Measurements from ENCODE around the gene SLC23A2.
"Not testable (repeated sequence)": the region's sequence is repeated elsewhere in the genome, so short reads cannot be mapped to it uniquely, and the experiment has no call there.

SLC23A2 gene

GRCh38 chr20:5008759-5009158, 7.4 kb upstream of the SLC23A2 start:
- H2BK5ac ChIP-seq (ENCODE audit: low read length) = no peak overlapping the region
- H3K27ac ChIP-seq (replicated peaks; ENCODE audit: low read length) = no peak overlapping the region
- no peak overlapping the region for H2BK15ac ChIP-seq (ENCODE audit: low read length)
- H3K4me1 ChIP-seq (ENCODE audit: control insufficient read depth in 2 of 2, insufficient read depth in 1 of 2, low read depth in 1 of 2, low read length in 2 of 2) = no peaks in the 10 kb centered on the region
- H3K23ac ChIP-seq (ENCODE audit: low read depth, low read length, poor library complexity) = no peak overlapping the region
- no peak overlapping the region for H3K4me3 ChIP-seq (ENCODE audit: low read length in 2 of 2)
- H3K9me3 ChIP-seq (replicated peaks in 1 of 2; ENCODE audit: control insufficient read depth in 2 of 2, insufficient read depth in 1 of 2, low read depth in 1 of 2, low read length in 2 of 2) = no peaks in the 10 kb centered on the region
- H3K36me3 ChIP-seq (replicated peaks in 1 of 2; ENCODE audit: control insufficient read depth in 2 of 2, insufficient read depth in 2 of 2, low read length in 2 of 2) = no peaks in the 10 kb centered on the region
- H4K91ac ChIP-seq (ENCODE audit: low read depth, low read length, poor library complexity) = no peak overlapping the region
- no CpG with 5 or more reads among the region's 5 CpGs for WGBS, 2 donors (ENCODE audit: extremely low coverage in 2 of 2, insufficient read length in 2 of 2, insufficient replicate concordance in 1 of 2)
- DNase-seq (ENCODE audit: low spot score) = no peak
- H3K9ac ChIP-seq (ENCODE audit: low read depth, low read length, poor library complexity) = no peak overlapping the region
- H4K8ac ChIP-seq (ENCODE audit: low read depth, low read length) = no peak overlapping the region
- no peak overlapping the region for H2BK12ac ChIP-seq (ENCODE audit: low read length)
- no peak overlapping the region for H3K4ac ChIP-seq (ENCODE audit: low read length)
- no peak overlapping the region for H3K18ac ChIP-seq (ENCODE audit: low read length)
- no peak overlapping the region for H3K14ac ChIP-seq (ENCODE audit: low read length)
- H3K4me2 ChIP-seq (ENCODE audit: insufficient read depth, low read length, poor library complexity, severe bottlenecking) = no peak overlapping the region
- no peaks in the 10 kb centered on the region for H3K27me3 ChIP-seq (ENCODE audit: control insufficient read depth in 3 of 3, insufficient read depth in 3 of 3, low read depth in 1 of 3, low read length in 3 of 3)
- H2AFZ ChIP-seq (ENCODE audit: low read length) = no peak overlapping the region
- no peaks in the 10 kb centered on the region for H3K79me1 ChIP-seq (ENCODE audit: low read depth, low read length)
- H2BK120ac ChIP-seq (ENCODE audit: low read depth, low read length) = no peak overlapping the region
- no peak overlapping the region for H2AK5ac ChIP-seq (ENCODE audit: low read depth, low read length)

GRCh38 chr20:5005326-5005725, 4.0 kb upstream of the SLC23A2 start:
- Histone ChIP-seq H3K9ac (ENCODE audit: low read depth, low read length, poor library complexity) (no peak overlapping the region), H3K23ac (ENCODE audit: low read depth, low read length, poor library complexity) (no peak overlapping the region), H3K9me3 (replicated peaks in 1 of 2; ENCODE audit: control insufficient read depth in 2 of 2, insufficient read depth in 1 of 2, low read depth in 1 of 2, low read length in 2 of 2) (no peaks in the 10 kb centered on the region), H3K4me1 (ENCODE audit: control insufficient read depth in 2 of 2, insufficient read depth in 1 of 2, low read depth in 1 of 2, low read length in 2 of 2) (peaks cover 4 to 7% of the 10 kb centered on the region in 2 donors), H3K79me1 (ENCODE audit: low read depth, low read length) (peaks cover 1% of the 10 kb centered on the region), H2AFZ (ENCODE audit: low read length) (no peak overlapping the region), H3K27ac (replicated peaks; ENCODE audit: low read length) (no peak overlapping the region), H2BK15ac (ENCODE audit: low read length) (no peak overlapping the region), H3K4me2 (ENCODE audit: insufficient read depth, low read length, poor library complexity, severe bottlenecking) (no peak overlapping the region), H3K4ac (ENCODE audit: low read length) (no peak overlapping the region), H3K14ac (ENCODE audit: low read length) (no peak overlapping the region), H3K27me3 (ENCODE audit: control insufficient read depth in 3 of 3, insufficient read depth in 3 of 3, low read depth in 1 of 3, low read length in 3 of 3) (peaks cover 0 to 12% (median 0%) of the 10 kb centered on the region in 3 experiments), H3K18ac (ENCODE audit: low read length) (no peak overlapping the region), H2BK12ac (ENCODE audit: low read length) (no peak overlapping the region), H2BK120ac (ENCODE audit: low read depth, low read length) (no peak overlapping the region), H4K8ac (ENCODE audit: low read depth, low read length) (no peak overlapping the region), H3K36me3 (replicated peaks in 1 of 2; ENCODE audit: control insufficient read depth in 2 of 2, insufficient read depth in 2 of 2, low read length in 2 of 2) (no peaks in the 10 kb centered on the region), H4K91ac (ENCODE audit: low read depth, low read length, poor library complexity) (no peak overlapping the region), H2BK5ac (ENCODE audit: low read length) (no peak overlapping the region), H2AK5ac (ENCODE audit: low read depth, low read length) (no peak overlapping the region), H3K4me3 (ENCODE audit: low read length in 2 of 2) (no peak overlapping the region)
- WGBS, 2 donors (ENCODE audit: extremely low coverage in 2 of 2, insufficient read length in 2 of 2, insufficient replicate concordance in 1 of 2) = no CpG with 5 or more reads among the region's 4 CpGs
- no peak for DNase-seq (ENCODE audit: low spot score)

GRCh38 chr20:5004825-5005224, 3.5 kb upstream of the SLC23A2 start:
- H4K91ac ChIP-seq (ENCODE audit: low read depth, low read length, poor library complexity); H3K18ac ChIP-seq (ENCODE audit: low read length); H2BK12ac ChIP-seq (ENCODE audit: low read length); H2BK5ac ChIP-seq (ENCODE audit: low read length); H2AFZ ChIP-seq (ENCODE audit: low read length); H2AK5ac ChIP-seq (ENCODE audit: low read depth, low read length); H2BK120ac ChIP-seq (ENCODE audit: low read depth, low read length); H3K27ac ChIP-seq (replicated peaks; ENCODE audit: low read length); H3K79me1 ChIP-seq (ENCODE audit: low read depth, low read length); H3K4me2 ChIP-seq (ENCODE audit: insufficient read depth, low read length, poor library complexity, severe bottlenecking); H3K9ac ChIP-seq (ENCODE audit: low read depth, low read length, poor library complexity); H2BK15ac ChIP-seq (ENCODE audit: low read length); DNase-seq (ENCODE audit: low spot score); H4K8ac ChIP-seq (ENCODE audit: low read depth, low read length); H3K23ac ChIP-seq (ENCODE audit: low read depth, low read length, poor library complexity); H3K14ac ChIP-seq (ENCODE audit: low read length); H3K4me3 ChIP-seq (ENCODE audit: low read length in 2 of 2); H3K4me1 ChIP-seq (ENCODE audit: control insufficient read depth in 2 of 2, insufficient read depth in 1 of 2, low read depth in 1 of 2, low read length in 2 of 2); H3K4ac ChIP-seq (ENCODE audit: low read length); H3K9me3 ChIP-seq (replicated peaks in 1 of 2; ENCODE audit: control insufficient read depth in 2 of 2, insufficient read depth in 1 of 2, low read depth in 1 of 2, low read length in 2 of 2); H3K36me3 ChIP-seq (replicated peaks in 1 of 2; ENCODE audit: control insufficient read depth in 2 of 2, insufficient read depth in 2 of 2, low read length in 2 of 2): not testable (repeated sequence)
- no CpG with 5 or more reads among the region's 8 CpGs for WGBS, 2 donors (ENCODE audit: extremely low coverage in 2 of 2, insufficient read length in 2 of 2, insufficient replicate concordance in 1 of 2)
- H3K27me3 ChIP-seq (ENCODE audit: control insufficient read depth in 3 of 3, insufficient read depth in 3 of 3, low read depth in 1 of 3, low read length in 3 of 3) = peaks cover 0 to 15% (median 0%) of the 10 kb centered on the region in 3 experiments

- Histone ChIP-seq H2AK5ac (ENCODE audit: low read depth, low read length) (no peak overlapping the region), H3K9ac (ENCODE audit: low read depth, low read length, poor library complexity) (no peak overlapping the region), H3K27me3 (ENCODE audit: control insufficient read depth in 3 of 3, insufficient read depth in 3 of 3, low read depth in 1 of 3, low read length in 3 of 3) (peaks cover 0 to 16% (median 0%) of the 10 kb centered on the region in 3 experiments), H3K14ac (ENCODE audit: low read length) (no peak overlapping the region), H3K4me1 (ENCODE audit: control insufficient read depth in 2 of 2, insufficient read depth in 1 of 2, low read depth in 1 of 2, low read length in 2 of 2) (peaks cover 7 to 10% of the 10 kb centered on the region in 2 donors), H2BK12ac (ENCODE audit: low read length) (no peak overlapping the region), H3K36me3 (replicated peaks in 1 of 2; ENCODE audit: control insufficient read depth in 2 of 2, insufficient read depth in 2 of 2, low read length in 2 of 2) (no peaks in the 10 kb centered on the region), H2BK5ac (ENCODE audit: low read length) (no peak overlapping the region), H2AFZ (ENCODE audit: low read length) (no peak overlapping the region), H4K8ac (ENCODE audit: low read depth, low read length) (no peak overlapping the region), H3K23ac (ENCODE audit: low read depth, low read length, poor library complexity) (no peak overlapping the region), H3K9me3 (replicated peaks in 1 of 2; ENCODE audit: control insufficient read depth in 2 of 2, insufficient read depth in 1 of 2, low read depth in 1 of 2, low read length in 2 of 2) (no peaks in the 10 kb centered on the region), H3K18ac (ENCODE audit: low read length) (no peak overlapping the region), H3K4me2 (ENCODE audit: insufficient read depth, low read length, poor library complexity, severe bottlenecking) (no peak overlapping the region), H3K79me1 (ENCODE audit: low read depth, low read length) (peaks cover 1% of the 10 kb centered on the region), H3K4ac (ENCODE audit: low read length) (no peak overlapping the region), H2BK120ac (ENCODE audit: low read depth, low read length) (no peak overlapping the region), H3K27ac (replicated peaks; ENCODE audit: low read length) (no peak overlapping the region), H2BK15ac (ENCODE audit: low read length) (no peak overlapping the region), H4K91ac (ENCODE audit: low read depth, low read length, poor library complexity) (no peak overlapping the region), H3K4me3 (ENCODE audit: low read length in 2 of 2) (no peak overlapping the region)
- WGBS, 2 donors (ENCODE audit: extremely low coverage in 2 of 2, insufficient read length in 2 of 2, insufficient replicate concordance in 1 of 2) = no CpG with 5 or more reads among the region's 3 CpGs
- no peak for DNase-seq (ENCODE audit: low spot score)
Observed at GRCh38 chr20:5003626-5004025, 2.3 kb upstream of the SLC23A2 start.

All from neuronal stem cell (in vitro differentiated cells).